Measurements from ENCODE around the gene ULK3.

The ULK3 gene

GRCh38 chr15:74867466-74868038 is 24.6 kb upstream of the ULK3 start:
- no peak for DNase-seq

- no peak for DNase-seq
Measured at GRCh38 chr15:74866090-74866489, 23.1 kb upstream of the ULK3 start.

GRCh38 chr15:74865316-74865715 is 22.4 kb upstream of the ULK3 start:
- DNase-seq: no peak

- no peak for DNase-seq
Measured at GRCh38 chr15:74864296-74864695, 21.3 kb upstream of the ULK3 start.

- DNase-seq: no peak
Measured at GRCh38 chr15:74863239-74864056, 20.5 kb upstream of the ULK3 start.

- no peak for DNase-seq
Measured at GRCh38 chr15:74858369-74858740, 15.4 kb upstream of the ULK3 start.

GRCh38 chr15:74857671-74858368 is 14.9 kb upstream of the ULK3 start:
- no peak for DNase-seq

GRCh38 chr15:74857082-74857655 is 14.2 kb upstream of the ULK3 start:
- DNase-seq: no peak

GRCh38 chr15:74856537-74856936 is 13.6 kb upstream of the ULK3 start:
- DNase-seq: no peak

GRCh38 chr15:74855857-74856256 is 12.9 kb upstream of the ULK3 start:
- no peak for DNase-seq

GRCh38 chr15:74854453-74855022 is 11.6 kb upstream of the ULK3 start:
- no peak for DNase-seq

GRCh38 chr15:74851960-74852359 is 9.0 kb upstream of the ULK3 start:
- DNase-seq: no peak

- DNase-seq: no peak
Measured at GRCh38 chr15:74850393-74850792, 7.4 kb upstream of the ULK3 start.

GRCh38 chr15:74847432-74847831 is 4.5 kb upstream of the ULK3 start:
- DNase-seq: no peak

GRCh38 chr15:74845581-74845980 is 2.6 kb upstream of the ULK3 start:
- no peak for DNase-seq

- peak; percentile 49 for DNase-seq
Measured at GRCh38 chr15:74845208-74845568, 2.2 kb upstream of the ULK3 start.

- DNase-seq: no peak
Measured at GRCh38 chr15:74844319-74845207, 1.6 kb upstream of the ULK3 start.

- DNase-seq: no peak
Measured at GRCh38 chr15:74843891-74844299, 939 bp upstream of the ULK3 start.

- no peak for DNase-seq
Measured at GRCh38 chr15:74843445-74843828, 481 bp upstream of the ULK3 start.

- DNase-seq: no peak
Measured at GRCh38 chr15:74841891-74842373, 1.0 kb downstream of the ULK3 start.

GRCh38 chr15:74840851-74841775 is 1.8 kb downstream of the ULK3 start:
- no peak for DNase-seq
